PC-9 (cell line): ENCODE measurements around the gene ELAVL1. TPM values are rescaled to one million over a fixed set of nuclear protein-coding genes. Genes with fewer than 3 reads are reported as not detected.

Experiments used
- BruUV-seq: library from RNA; stranded (reverse); fragments of 400-500 nt; replicated peaks from 2 replicates; lab custom pipeline; 2021; lab: Mats Ljungman, UMichigan
- CTCF ChIA-PET: fragments of 300-600 bp; sonication (Branson Sonifier 250); formaldehyde crosslinking; loops from one replicate; lab custom pipeline; 2022; ENCODE audit warnings: antibody characterized with exemption; lab: Charles Lee
- POLR2A ChIA-PET: fragments of 300-600 bp; sonication (Branson Sonifier 250); formaldehyde crosslinking; loops from one replicate; lab custom pipeline; 2022; ENCODE audit warnings: antibody characterized with exemption; ENCODE audit not compliant: unreplicated experiment; lab: Charles Lee
- DNase-seq, 2 experiments: peaks; one replicate each; pipeline versions ENCODE4 v3.0.0 to v3.0.0-alpha.2; 2015 to 2022; ENCODE audit warnings: mixed read lengths in 1 of 2
- H2AFZ ChIP-seq: fragments of 200-600 bp; sonication (generic); 2 replicates; pipeline ENCODE4 v1.8.1; 2017; ENCODE audit warnings: antibody characterized with exemption
- H3F3A ChIP-seq: fragments of 200-600 bp; sonication (generic); 2 replicates; pipeline ENCODE4 v1.8.1; 2017; ENCODE audit warnings: antibody characterized with exemption, mild to moderate bottlenecking, low read depth; ENCODE audit not compliant: insufficient read depth
- H3K27ac ChIP-seq: fragments of 200-600 bp; sonication (generic); 2 replicates; pipeline ENCODE4 v1.6.1; 2016; ENCODE audit warnings: mixed run types
- H3K27me3 ChIP-seq: fragments of 200-600 bp; sonication (generic); 2 replicates; pipeline ENCODE4 v1.6.1; 2016; ENCODE audit warnings: low read depth, mixed run types; ENCODE audit not compliant: insufficient read depth
- H3K36me3 ChIP-seq: fragments of 200-600 bp; sonication (generic); 2 replicates; pipeline ENCODE4 v1.6.1; 2016; ENCODE audit warnings: low read depth, mixed run types
- H3K4me1 ChIP-seq: fragments of 200-600 bp; sonication (generic); replicated peaks from 2 replicates; pipeline ENCODE4 v1.6.1; 2016; ENCODE audit warnings: mixed run types; ENCODE audit not compliant: insufficient read depth
- H3K4me2 ChIP-seq: fragments of 200-600 bp; sonication (generic); 2 replicates; pipeline ENCODE4 v1.6.1; 2017; ENCODE audit warnings: mixed run types
- H3K4me3 ChIP-seq: fragments of 200-600 bp; sonication (generic); 2 replicates; pipeline ENCODE4 v1.6.1; 2016; ENCODE audit warnings: mixed run types
- H3K79me2 ChIP-seq: fragments of 200-600 bp; sonication (generic); 2 replicates; pipeline ENCODE4 v1.6.1; 2017; ENCODE audit warnings: low read depth, mixed run types
- H3K9me2 ChIP-seq: fragments of 200-600 bp; sonication (generic); 2 replicates; pipeline ENCODE4 v1.8.1; 2017; ENCODE audit warnings: mild to moderate bottlenecking; ENCODE audit not compliant: insufficient read depth
- H3K9me3 ChIP-seq: fragments of 200-600 bp; sonication (generic); 2 replicates; pipeline ENCODE4 v1.8.1; 2016; ENCODE audit warnings: low read depth; ENCODE audit not compliant: insufficient read depth
- H4K20me1 ChIP-seq: fragments of 200-600 bp; sonication (generic); 2 replicates; pipeline ENCODE4 v1.8.1; 2017; ENCODE audit not compliant: insufficient read depth
- EZH2 ChIP-seq: fragments of 200-600 bp; sonication (generic); IDR thresholded peaks from 2 replicates; pipeline ENCODE4 v1.8.0; 2017; ENCODE audit warnings: antibody characterized with exemption, low read depth
- intact Hi-C: fragments of 100-400 bp; cut with micrococcal nuclease; formaldehyde crosslinking; loops from one replicate; pipeline ENCODE4 v1.10.0; 2022; ENCODE audit not compliant: unreplicated experiment
- total RNA-seq: library from RNA; stranded (reverse); gene quantifications from 2 replicates; pipeline ENCODE4 v1.2.3, GENCODE V29; 2021
- TF ChIP-seq, protein P1 (sequence below): fragments of 200-600 bp; sonication (generic); conservative IDR thresholded peaks from 2 replicates; pipeline ENCODE4 v1.6.1; 2017; ENCODE audit warnings: mixed run types, antibody characterized with exemption, mild to moderate bottlenecking, moderate library complexity

The ELAVL1 gene
- total RNA-seq, 1 experiment from 2014 or later = 108 TPM

DNA sequence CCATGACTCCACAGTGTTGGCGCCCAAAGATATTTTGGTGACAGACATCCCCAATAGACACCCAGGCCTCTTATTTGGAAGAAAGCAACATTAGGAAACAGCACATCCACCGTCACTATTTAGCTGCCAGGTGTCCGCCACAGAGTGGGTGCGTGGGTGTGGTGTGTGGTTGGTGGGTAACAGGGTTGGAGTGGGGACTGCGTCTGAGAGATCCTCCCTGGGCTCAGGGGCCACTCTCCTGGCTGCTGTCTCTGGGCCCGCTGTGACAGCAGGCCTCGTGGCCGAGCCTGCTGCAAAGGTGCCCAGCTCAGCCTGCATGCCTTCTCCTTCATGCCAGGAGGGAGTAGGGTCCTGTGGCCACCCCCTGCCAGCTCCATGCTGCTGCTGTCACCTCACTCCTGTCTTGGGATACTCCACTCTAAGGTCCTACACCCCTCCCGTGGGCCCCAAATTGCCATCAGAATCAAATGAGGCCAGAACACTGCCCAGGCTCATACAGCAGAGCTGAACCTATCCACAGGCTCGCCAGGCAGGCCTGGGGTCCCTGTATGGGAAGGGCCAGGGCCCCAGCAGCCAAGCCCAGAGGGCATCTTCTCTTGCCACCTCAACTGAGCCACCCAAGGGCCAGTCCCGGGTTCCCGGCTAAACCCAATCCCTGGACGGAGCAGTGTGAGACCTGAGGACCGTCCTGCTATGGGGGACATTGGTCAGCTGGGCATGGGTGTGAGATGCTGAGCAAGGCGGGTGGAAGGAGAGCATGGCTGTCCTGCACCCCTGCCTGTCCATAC lies 37.2 kb downstream of the ELAVL1 start:
- Histone ChIP-seq H4K20me1 (peaks cover 35% of the 10 kb centered on the region), H3K79me2 (no peaks in the 10 kb centered on the region), H3K9me3 (no peaks in the 10 kb centered on the region), H3K27me3 (no peaks in the 10 kb centered on the region), H2AFZ (no peak overlapping the region), H3F3A (peaks cover 24% of the 10 kb centered on the region), H3K36me3 (peaks cover 22% of the 10 kb centered on the region), H3K4me3 (no peak overlapping the region), H3K9me2 (no peaks in the 10 kb centered on the region), H3K27ac (no peak overlapping the region), H3K4me1 (no peaks in the 10 kb centered on the region), H3K4me2 (no peak overlapping the region)
- POLR2A ChIA-PET = no interaction called here
- intact Hi-C loops = no loop called here
- BruUV-seq = no TSS peak
- no peak for DNase-seq
- CTCF ChIA-PET = no interaction called here
- no peak for TF ChIP-seq EZH2
- TF ChIP-seq, protein P1, sequence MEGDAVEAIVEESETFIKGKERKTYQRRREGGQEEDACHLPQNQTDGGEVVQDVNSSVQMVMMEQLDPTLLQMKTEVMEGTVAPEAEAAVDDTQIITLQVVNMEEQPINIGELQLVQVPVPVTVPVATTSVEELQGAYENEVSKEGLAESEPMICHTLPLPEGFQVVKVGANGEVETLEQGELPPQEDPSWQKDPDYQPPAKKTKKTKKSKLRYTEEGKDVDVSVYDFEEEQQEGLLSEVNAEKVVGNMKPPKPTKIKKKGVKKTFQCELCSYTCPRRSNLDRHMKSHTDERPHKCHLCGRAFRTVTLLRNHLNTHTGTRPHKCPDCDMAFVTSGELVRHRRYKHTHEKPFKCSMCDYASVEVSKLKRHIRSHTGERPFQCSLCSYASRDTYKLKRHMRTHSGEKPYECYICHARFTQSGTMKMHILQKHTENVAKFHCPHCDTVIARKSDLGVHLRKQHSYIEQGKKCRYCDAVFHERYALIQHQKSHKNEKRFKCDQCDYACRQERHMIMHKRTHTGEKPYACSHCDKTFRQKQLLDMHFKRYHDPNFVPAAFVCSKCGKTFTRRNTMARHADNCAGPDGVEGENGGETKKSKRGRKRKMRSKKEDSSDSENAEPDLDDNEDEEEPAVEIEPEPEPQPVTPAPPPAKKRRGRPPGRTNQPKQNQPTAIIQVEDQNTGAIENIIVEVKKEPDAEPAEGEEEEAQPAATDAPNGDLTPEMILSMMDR = no peak

DNA sequence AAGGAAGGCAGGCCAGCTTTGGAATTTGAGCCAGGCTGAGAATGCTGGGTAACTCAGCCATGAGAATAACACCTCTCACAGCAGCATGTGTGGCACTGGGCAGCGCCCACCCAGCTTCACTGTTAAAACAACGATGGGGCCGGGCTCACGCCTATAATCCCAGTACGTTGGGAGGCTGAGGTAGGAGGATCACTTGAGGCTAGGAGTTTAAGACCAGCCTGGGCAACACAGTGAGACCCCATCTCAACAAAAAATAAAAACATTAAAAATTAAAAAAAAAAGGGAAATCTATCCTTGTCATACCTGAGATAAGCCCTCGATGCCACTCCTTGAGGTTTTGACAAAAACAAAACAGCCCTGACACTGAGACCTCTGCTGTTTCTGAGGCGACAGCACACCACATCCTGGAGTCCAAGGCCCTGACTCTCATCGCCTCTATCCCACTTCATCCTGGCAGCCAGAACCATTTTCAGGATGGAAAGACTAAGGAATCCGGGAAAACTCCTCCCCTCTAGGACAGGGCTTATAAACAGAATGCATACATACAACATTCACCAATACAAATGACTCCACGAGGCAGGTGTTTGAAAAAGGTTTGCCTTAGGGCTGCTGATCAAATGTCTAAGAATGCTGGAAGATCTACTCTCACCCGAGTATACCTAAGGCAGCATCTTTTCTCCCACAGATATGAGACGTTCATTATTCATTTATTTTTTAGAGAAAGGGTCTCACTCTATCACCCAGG lies 39.3 kb downstream of the ELAVL1 start:
- peaks cover 19% of the 10 kb centered on the region for H3F3A ChIP-seq
- H4K20me1 ChIP-seq = peaks cover 24% of the 10 kb centered on the region
- no peak overlapping the region for H3K27ac ChIP-seq
- POLR2A ChIA-PET = interaction anchor here (0.7 kb wide), 1 partner anchor 287 kb away, joined by 3 read pairs; no protein-coding TSS in a partner anchor
- H3K4me2 ChIP-seq = no peak overlapping the region
- H3K4me3 ChIP-seq = no peak overlapping the region
- CTCF ChIA-PET = no interaction called here
- TF ChIP-seq EZH2 = no peak
- TF ChIP-seq, protein P1 = no peak
- H3K4me1 ChIP-seq = no peaks in the 10 kb centered on the region
- H3K79me2 ChIP-seq = no peaks in the 10 kb centered on the region
- BruUV-seq = no TSS peak
- H3K9me2 ChIP-seq = no peaks in the 10 kb centered on the region
- H2AFZ ChIP-seq = no peak overlapping the region
- no peaks in the 10 kb centered on the region for H3K27me3 ChIP-seq
- DNase-seq = no peak
- H3K9me3 ChIP-seq = no peaks in the 10 kb centered on the region
- intact Hi-C loops = no loop called here
- H3K36me3 ChIP-seq = peaks cover 22% of the 10 kb centered on the region

DNA sequence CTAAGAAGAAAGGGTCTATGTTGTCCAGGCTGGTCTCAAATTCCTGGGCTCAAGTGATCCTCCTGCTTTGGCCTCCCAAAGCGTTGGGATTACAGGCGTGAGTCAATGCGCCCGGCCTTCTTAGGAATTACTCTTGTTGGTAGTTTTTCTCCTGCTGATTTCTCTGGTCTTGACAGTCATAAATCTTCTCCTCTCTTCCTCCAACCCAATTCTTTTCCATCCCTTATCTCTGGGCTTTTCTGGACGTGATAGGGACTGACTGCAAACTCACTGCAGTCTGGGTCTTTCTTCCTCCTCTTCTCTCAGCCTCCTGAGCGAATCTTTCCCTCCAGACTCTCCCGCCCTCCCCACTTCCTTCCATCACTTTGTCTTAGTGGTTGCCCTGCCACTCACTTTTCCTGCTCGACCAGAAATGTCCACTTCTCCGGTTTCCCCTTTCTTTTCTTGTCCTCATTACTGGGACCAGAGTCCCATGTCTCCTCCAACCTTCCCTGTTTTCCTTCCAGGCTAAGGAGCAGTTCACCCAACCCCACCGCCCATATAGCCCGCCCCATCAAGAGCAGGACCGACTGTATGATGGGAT lies 40.1 kb downstream of the ELAVL1 start:
- CTCF ChIA-PET = no interaction called here
- peaks cover 19% of the 10 kb centered on the region for H3F3A ChIP-seq
- H3K36me3 ChIP-seq = peaks cover 22% of the 10 kb centered on the region
- no peaks in the 10 kb centered on the region for H3K4me1 ChIP-seq
- no TSS peak for BruUV-seq
- no peak overlapping the region for H3K4me2 ChIP-seq
- no peak for DNase-seq
- no peaks in the 10 kb centered on the region for H3K27me3 ChIP-seq
- H3K9me2 ChIP-seq = no peaks in the 10 kb centered on the region
- no peaks in the 10 kb centered on the region for H3K9me3 ChIP-seq
- H3K79me2 ChIP-seq = no peaks in the 10 kb centered on the region
- no peak overlapping the region for H2AFZ ChIP-seq
- peaks cover 18% of the 10 kb centered on the region for H4K20me1 ChIP-seq
- POLR2A ChIA-PET = interaction anchor here (0.7 kb wide), 1 partner anchor 288 kb away, joined by 3 read pairs; no protein-coding TSS in a partner anchor
- no peak overlapping the region for H3K4me3 ChIP-seq
- no peak overlapping the region for H3K27ac ChIP-seq
- intact Hi-C loops = no loop called here
- no peak for TF ChIP-seq EZH2
- TF ChIP-seq, protein P1 = no peak
